Measurements from ENCODE around the gene ACAP3. TPM values are rescaled to one million over a fixed set of nuclear protein-coding genes. Genes with fewer than 3 reads are reported as not detected.

ACAP3 gene
- total RNA-seq, 4 donors from 2014 or later, result 98.8 to 189 (median 115) TPM

DNA sequence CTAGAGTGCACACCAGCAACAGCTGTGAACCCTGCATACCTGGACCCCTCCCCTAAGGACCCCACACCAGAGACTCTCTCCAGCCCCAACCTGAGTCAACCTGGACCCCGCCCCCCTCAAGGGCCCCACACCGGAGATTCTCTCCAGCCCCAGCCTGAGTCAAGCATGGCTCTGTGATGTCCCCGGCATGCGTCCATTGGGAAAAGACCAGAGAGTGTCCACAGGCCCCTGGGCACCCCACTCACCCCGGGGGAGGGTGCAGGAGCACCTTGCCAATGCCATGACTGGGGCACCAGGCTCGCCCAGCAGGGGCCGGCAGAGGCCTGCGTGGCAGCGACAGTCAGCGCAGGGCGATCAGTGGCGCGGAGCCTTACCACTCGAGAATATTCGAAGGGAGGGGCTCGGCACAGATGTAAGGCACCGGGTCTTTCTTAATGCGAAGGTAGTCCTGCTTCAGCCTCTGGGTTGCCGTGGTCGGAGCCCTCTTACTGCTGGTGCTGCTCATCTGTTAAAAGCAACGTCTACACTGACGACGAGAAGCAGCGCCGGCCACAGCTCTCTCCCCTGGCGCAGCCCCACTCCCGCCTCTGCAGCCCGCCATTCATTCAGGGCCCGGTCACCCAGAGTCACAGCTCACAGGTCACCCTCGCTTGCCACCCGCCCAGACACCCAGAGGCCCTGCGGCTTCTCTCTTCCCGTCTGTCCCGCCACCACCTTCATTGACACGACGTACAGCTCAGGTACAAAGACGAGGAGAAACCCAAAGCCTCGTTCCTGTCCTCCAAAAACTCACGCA is 40.0 kb downstream of the ACAP3 start:
- no peak for TF ChIP-seq POLR2A (IDR thresholded peaks at IDR 0.05)
- TF ChIP-seq, protein P1, sequence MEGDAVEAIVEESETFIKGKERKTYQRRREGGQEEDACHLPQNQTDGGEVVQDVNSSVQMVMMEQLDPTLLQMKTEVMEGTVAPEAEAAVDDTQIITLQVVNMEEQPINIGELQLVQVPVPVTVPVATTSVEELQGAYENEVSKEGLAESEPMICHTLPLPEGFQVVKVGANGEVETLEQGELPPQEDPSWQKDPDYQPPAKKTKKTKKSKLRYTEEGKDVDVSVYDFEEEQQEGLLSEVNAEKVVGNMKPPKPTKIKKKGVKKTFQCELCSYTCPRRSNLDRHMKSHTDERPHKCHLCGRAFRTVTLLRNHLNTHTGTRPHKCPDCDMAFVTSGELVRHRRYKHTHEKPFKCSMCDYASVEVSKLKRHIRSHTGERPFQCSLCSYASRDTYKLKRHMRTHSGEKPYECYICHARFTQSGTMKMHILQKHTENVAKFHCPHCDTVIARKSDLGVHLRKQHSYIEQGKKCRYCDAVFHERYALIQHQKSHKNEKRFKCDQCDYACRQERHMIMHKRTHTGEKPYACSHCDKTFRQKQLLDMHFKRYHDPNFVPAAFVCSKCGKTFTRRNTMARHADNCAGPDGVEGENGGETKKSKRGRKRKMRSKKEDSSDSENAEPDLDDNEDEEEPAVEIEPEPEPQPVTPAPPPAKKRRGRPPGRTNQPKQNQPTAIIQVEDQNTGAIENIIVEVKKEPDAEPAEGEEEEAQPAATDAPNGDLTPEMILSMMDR (IDR thresholded peaks at IDR 0.05), result no peak
- no peak overlapping the region for H3K4me3 ChIP-seq (ENCODE audit: low read depth, poor library complexity, severe bottlenecking)
- DNase-seq (ENCODE audit: low spot score in 2 of 2), result no peak
- intact Hi-C loops (cut with DNase I; ENCODE audit: low total_unique reads), result no loop called here
- WGBS, 2 donors, result 95 to 96% methylated on average over 38 to 39 of the region's 39 CpGs

DNA sequence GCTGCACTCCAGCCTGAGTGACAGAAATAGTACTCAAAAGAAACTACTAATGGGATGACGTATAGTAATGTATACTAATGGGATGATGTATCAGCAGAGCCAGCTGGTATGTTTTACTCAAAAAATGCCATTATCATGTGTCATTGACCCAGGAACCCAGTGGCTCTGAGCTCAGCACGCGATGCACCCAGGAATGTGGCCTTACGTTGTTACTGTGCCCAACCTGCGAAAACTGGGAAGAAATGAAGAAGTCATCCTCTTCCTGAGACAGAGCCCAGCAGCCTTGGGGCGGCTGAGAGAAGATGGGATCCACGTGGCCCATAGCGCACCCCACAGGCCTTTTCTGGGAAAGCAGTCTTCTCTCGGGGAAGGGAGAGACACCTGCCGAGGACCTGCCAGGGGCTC is 42.9 kb downstream of the ACAP3 start:
- intact Hi-C loops (cut with DNase I; ENCODE audit: low total_unique reads), result no loop called here
- no peak for TF ChIP-seq POLR2A (IDR thresholded peaks at IDR 0.05)
- TF ChIP-seq, protein P1 (IDR thresholded peaks at IDR 0.05), result no peak
- DNase-seq (ENCODE audit: low spot score in 2 of 2), result no peak
- WGBS, 2 donors, result 73 to 79% methylated on average over 10 of the region's 10 CpGs
- no peak overlapping the region for H3K4me3 ChIP-seq (ENCODE audit: low read depth, poor library complexity, severe bottlenecking)

DNA sequence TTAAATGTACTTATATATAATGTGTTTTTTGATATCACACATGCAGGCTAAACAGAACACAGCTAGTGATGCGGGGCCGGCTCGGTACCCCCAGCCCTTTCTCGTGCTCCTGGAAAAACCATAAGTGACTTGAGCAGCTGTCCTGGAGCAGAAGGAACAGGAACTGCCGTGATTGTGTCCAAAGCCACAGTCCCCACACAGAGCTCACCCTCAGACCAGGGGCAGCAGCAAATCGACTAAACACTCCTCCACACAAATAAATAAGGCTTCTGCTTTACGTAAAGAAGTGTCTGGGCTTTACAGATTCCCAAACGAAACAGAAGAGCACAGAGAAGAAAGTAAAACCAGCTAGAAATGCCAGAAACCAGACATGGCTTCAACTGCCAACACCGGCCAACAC is 43.7 kb downstream of the ACAP3 start:
- intact Hi-C loops (cut with DNase I; ENCODE audit: low total_unique reads), result no loop called here
- no peak overlapping the region for H3K4me3 ChIP-seq (ENCODE audit: low read depth, poor library complexity, severe bottlenecking)
- TF ChIP-seq, protein P1 (IDR thresholded peaks at IDR 0.05), result no peak
- no peak for TF ChIP-seq POLR2A (IDR thresholded peaks at IDR 0.05)
- no peak for DNase-seq (ENCODE audit: low spot score in 2 of 2)
- 87 to 88% methylated on average over 9 of the region's 9 CpGs for WGBS, 2 donors

DNA sequence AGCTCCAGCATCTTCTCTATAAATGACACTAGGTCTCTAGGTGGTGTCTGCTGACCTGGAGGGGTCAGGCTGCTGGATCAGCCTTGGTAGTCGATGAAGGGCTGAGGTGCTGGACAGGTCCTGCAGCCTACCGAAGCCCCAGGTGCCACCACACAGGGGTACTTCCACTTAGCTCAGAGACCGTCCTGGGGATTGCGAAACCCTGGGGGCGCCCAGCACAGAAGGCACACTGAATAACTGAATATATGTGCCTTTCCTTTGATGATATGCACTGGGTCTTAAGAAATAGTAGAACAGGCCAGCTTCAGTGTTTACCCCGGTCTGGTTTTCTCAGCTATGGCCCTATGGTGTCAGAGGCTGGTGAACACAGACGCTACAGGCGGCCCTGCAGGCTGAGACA is 45.0 kb downstream of the ACAP3 start:
- TF ChIP-seq, protein P1 (IDR thresholded peaks at IDR 0.05), result no peak
- intact Hi-C loops (cut with DNase I; ENCODE audit: low total_unique reads), result no loop called here
- DNase-seq (ENCODE audit: low spot score in 2 of 2), result no peak
- 84 to 87% methylated on average over 8 of the region's 8 CpGs for WGBS, 2 donors
- H3K4me3 ChIP-seq (ENCODE audit: low read depth, poor library complexity, severe bottlenecking), result no peak overlapping the region

DNA sequence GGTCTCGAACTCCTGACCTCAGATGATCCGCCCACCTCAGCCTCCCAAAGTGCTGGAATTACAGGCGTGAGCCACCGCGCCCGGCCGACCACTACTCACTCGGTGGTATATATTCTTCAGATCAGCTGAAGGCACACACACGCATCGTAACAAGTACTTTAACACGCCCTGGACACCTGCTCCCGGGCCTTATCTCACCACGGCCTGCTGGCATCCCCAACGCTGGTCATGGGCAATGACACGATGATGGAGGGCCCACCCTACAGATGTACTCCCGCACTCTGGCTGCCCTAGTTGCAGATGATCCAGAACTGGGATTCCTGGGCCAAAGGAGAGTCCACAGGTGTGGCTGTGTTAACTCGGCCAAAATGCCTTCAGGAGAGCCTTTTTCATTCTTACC is 45.7 kb downstream of the ACAP3 start:
- TF ChIP-seq, protein P1 (IDR thresholded peaks at IDR 0.05), result no peak
- H3K4me3 ChIP-seq (ENCODE audit: low read depth, poor library complexity, severe bottlenecking), result no peak overlapping the region
- DNase-seq (ENCODE audit: low spot score in 2 of 2), result no peak
- intact Hi-C loops (cut with DNase I; ENCODE audit: low total_unique reads), result no loop called here
- WGBS, 2 donors, result 87 to 94% methylated on average over 15 to 17 of the region's 17 CpGs

Data from lower leg skin (tissue), 4 donors.